H1 (cell line): Measurements from ENCODE around the gene SLC6A6. TPM values are rescaled to one million over a fixed set of nuclear protein-coding genes. Genes with fewer than 3 reads are reported as not detected.

Experiments used
- CTCF ChIA-PET: fragments of 300-600 bp; sonication (Branson Sonifier 250); formaldehyde crosslinking; loops from one replicate; lab custom pipeline; 2021; ENCODE audit not compliant: partially characterized antibody; lab: Charles Lee
- POLR2A ChIA-PET: fragments of 300-600 bp; sonication (Branson Sonifier 250); formaldehyde crosslinking; loops from one replicate; lab custom pipeline; 2021; ENCODE audit warnings: inconsistent platforms; ENCODE audit not compliant: partially characterized antibody; lab: Charles Lee
- DNase-seq, 2 experiments: peaks; one replicate each; pipeline versions ENCODE4 v3.0.0 to v3.0.0-alpha.2; 2010 to 2022; ENCODE audit warnings: low spot score in 2 of 2, low read depth in 1 of 2, mixed read lengths in 1 of 2
- FAIRE-seq: peaks from 2 replicates; lab custom pipeline; 2011; peaks lifted over from hg19 to GRCh38; lab: Jason Lieb, UNC
- H2AFZ ChIP-seq: 2 replicates; pipeline ENCODE4 v1.8.1; 2012; ENCODE audit warnings: low read length, inconsistent platforms
- H2AK5ac ChIP-seq: 2 replicates; pipeline ENCODE4 v1.6.1; 2013; ENCODE audit warnings: low read depth, low read length
- H2BK120ac ChIP-seq: replicated peaks from 2 replicates; pipeline ENCODE3; 2013; ENCODE audit warnings: low read depth, low read length, inconsistent platforms
- H2BK12ac ChIP-seq: 2 replicates; pipeline ENCODE4 v1.6.1; 2013; ENCODE audit warnings: low read depth, low read length
- H2BK15ac ChIP-seq: 2 replicates; pipeline ENCODE4 v1.6.1; 2013; ENCODE audit warnings: low read length
- H2BK20ac ChIP-seq: 2 replicates; pipeline ENCODE4 v1.6.1; 2013; ENCODE audit warnings: low read length
- H2BK5ac ChIP-seq: 2 replicates; pipeline ENCODE4 v1.6.1; 2013; ENCODE audit warnings: low read depth, low read length
- H3K14ac ChIP-seq: 2 replicates; pipeline ENCODE4 v1.6.1; 2013; ENCODE audit warnings: inconsistent platforms; ENCODE audit not compliant: insufficient read length
- H3K18ac ChIP-seq: 2 replicates; pipeline ENCODE4 v1.6.1; 2013; ENCODE audit warnings: low read length; ENCODE audit errors: extremely low read depth
- H3K23ac ChIP-seq: 2 replicates; pipeline ENCODE4 v1.6.1; 2013; ENCODE audit warnings: inconsistent platforms; ENCODE audit not compliant: insufficient read length
- H3K23me2 ChIP-seq: 2 replicates; pipeline ENCODE4 v1.6.1; 2013; ENCODE audit warnings: low read depth, low read length
- H3K27ac ChIP-seq: 2 replicates; pipeline ENCODE4 v1.6.1; 2011; ENCODE audit warnings: low read depth, low read length, inconsistent platforms
- H3K27me3 ChIP-seq, 4 experiments: replicated peaks in 1 of 4; 1 replicate in 1 of 4; 2 replicates in 3 of 4; pipeline versions ENCODE4 v1.6.1 to v1.8.1; 2011 to 2013; ENCODE audit warnings: low read length in 3 of 4, mild to moderate bottlenecking in 3 of 4, inconsistent platforms in 2 of 4, mixed read lengths in 2 of 4, moderate library complexity in 1 of 4; ENCODE audit not compliant: control insufficient read depth in 3 of 4, insufficient read depth in 3 of 4; ENCODE audit errors: extremely low read depth in 1 of 4
- H3K36me3 ChIP-seq, 4 experiments: 2 replicates each; pipeline versions ENCODE4 v1.6.1 to v1.8.1; 2011 to 2013; ENCODE audit warnings: mild to moderate bottlenecking in 4 of 4, low read length in 3 of 4, moderate library complexity in 2 of 4, control low read depth in 1 of 4, inconsistent platforms in 1 of 4; ENCODE audit not compliant: insufficient read depth in 4 of 4, control insufficient read depth in 2 of 4
- H3K4ac ChIP-seq: replicated peaks from 2 replicates; pipeline ENCODE3; 2013; ENCODE audit warnings: low read length, low read depth, mixed read lengths, inconsistent platforms; ENCODE audit not compliant: insufficient read length
- H3K4me1 ChIP-seq, 4 experiments: replicated peaks in 1 of 4; 1 replicate in 1 of 4; 2 replicates in 3 of 4; pipeline versions ENCODE4 v1.6.1 to v1.8.1; 2011 to 2013; ENCODE audit warnings: low read length in 3 of 4, inconsistent platforms in 2 of 4, mixed read lengths in 1 of 4; ENCODE audit not compliant: insufficient read depth in 4 of 4, control insufficient read depth in 3 of 4
- H3K4me2 ChIP-seq, 2 experiments: 2 replicates each; pipeline versions ENCODE4 v1.6.1 to v1.8.1; 2011 to 2013; ENCODE audit warnings: low read depth in 2 of 2, low read length in 2 of 2, control low read depth in 1 of 2, inconsistent platforms in 1 of 2, mild to moderate bottlenecking in 1 of 2; ENCODE audit not compliant: insufficient read depth in 1 of 2
- H3K4me3 ChIP-seq, 4 experiments: fragments of 200-600, 300-600 bp in 1 of 4; sonication (generic), shearing (Covaris generic), sonication (Bioruptor Twin) in 1 of 4; 2 replicates each; pipeline versions ENCODE4 v1.5.1 to v1.8.1; 2011 to 2016; ENCODE audit warnings: low read length in 4 of 4, low read depth in 3 of 4, control low read depth in 2 of 4, inconsistent platforms in 2 of 4, mild to moderate bottlenecking in 2 of 4, mixed read lengths in 1 of 4, moderate library complexity in 1 of 4; ENCODE audit not compliant: insufficient read depth in 2 of 4; ENCODE audit errors: extremely low read depth in 1 of 4
- H3K56ac ChIP-seq: replicated peaks from 2 replicates; pipeline ENCODE3; 2013; ENCODE audit warnings: low read depth, mild to moderate bottlenecking, mixed read lengths, low read length, inconsistent platforms; ENCODE audit not compliant: insufficient read length
- H3K79me1 ChIP-seq: 2 replicates; pipeline ENCODE4 v1.6.1; 2013; ENCODE audit warnings: low read depth, low read length, control low read depth
- H3K79me2 ChIP-seq, 2 experiments: 2 replicates each; pipeline versions ENCODE4 v1.6.1 to v1.8.1; 2012 to 2013; ENCODE audit warnings: low read length in 2 of 2, mild to moderate bottlenecking in 2 of 2, inconsistent platforms in 1 of 2; ENCODE audit not compliant: insufficient read depth in 2 of 2, control insufficient read depth in 1 of 2
- H3K9ac ChIP-seq, 4 experiments: replicated peaks in 1 of 4; 1 replicate in 1 of 4; 2 replicates in 3 of 4; pipeline versions ENCODE4 v1.6.1 to v1.8.1; 2011 to 2013; ENCODE audit warnings: low read depth in 3 of 4, low read length in 3 of 4, control low read depth in 2 of 4, mild to moderate bottlenecking in 2 of 4, moderate library complexity in 2 of 4, inconsistent platforms in 1 of 4; ENCODE audit errors: extremely low read depth in 1 of 4
- H3K9me3 ChIP-seq, 2 experiments: 2 replicates each; pipeline versions ENCODE4 v1.6.1 to v1.8.1; 2012 to 2013; ENCODE audit warnings: mild to moderate bottlenecking in 2 of 2, moderate library complexity in 2 of 2, control low read depth in 1 of 2, inconsistent platforms in 1 of 2, low read depth in 1 of 2, low read length in 1 of 2, mixed read lengths in 1 of 2; ENCODE audit not compliant: insufficient read depth in 2 of 2
- H4K20me1 ChIP-seq, 2 experiments: replicated peaks in 1 of 2; 2 replicates each; pipeline versions ENCODE3 to v1.8.1; 2011 to 2013; ENCODE audit warnings: inconsistent platforms in 2 of 2, low read length in 2 of 2, mild to moderate bottlenecking in 1 of 2; ENCODE audit not compliant: insufficient read depth in 2 of 2, control insufficient read depth in 1 of 2
- H4K5ac ChIP-seq: 2 replicates; pipeline ENCODE4 v1.6.1; 2013; ENCODE audit warnings: low read length, low read depth, mixed read lengths, inconsistent platforms; ENCODE audit not compliant: insufficient read length
- H4K8ac ChIP-seq: 2 replicates; pipeline ENCODE4 v1.8.0; 2013; ENCODE audit warnings: mild to moderate bottlenecking, moderate library complexity, low read length, inconsistent platforms; ENCODE audit not compliant: insufficient read depth; ENCODE audit errors: extremely low read depth
- H4K91ac ChIP-seq: replicated peaks from 2 replicates; pipeline ENCODE3; 2013; ENCODE audit warnings: low read length, mixed read lengths, inconsistent platforms; ENCODE audit not compliant: insufficient read length
- CTCF ChIP-seq, 3 experiments: IDR thresholded peaks; 1 replicate in 2 of 3; 2 replicates in 1 of 3; pipeline versions ENCODE4 v1.5.1 to v1.6.1; 2011; ENCODE audit warnings: low read length in 3 of 3, mild to moderate bottlenecking in 3 of 3, inconsistent platforms in 2 of 3, low read depth in 1 of 3, moderate library complexity in 1 of 3; ENCODE audit not compliant: insufficient read depth in 1 of 3; ENCODE audit errors: control extremely low read depth in 1 of 3
- EP300 ChIP-seq, 2 experiments: IDR thresholded peaks; 1 replicate in 1 of 2; 2 replicates in 1 of 2; pipeline ENCODE4 v1.6.1; 2011 to 2012; ENCODE audit warnings: low read depth in 2 of 2, low read length in 2 of 2, mild to moderate bottlenecking in 2 of 2, borderline replicate concordance in 1 of 2, inconsistent platforms in 1 of 2, moderate library complexity in 1 of 2
- JUND ChIP-seq: IDR thresholded peaks from 2 replicates; pipeline ENCODE4 v1.6.1; 2011; ENCODE audit warnings: mild to moderate bottlenecking, improper control_type of control experiment, low read length
- KDM4A ChIP-seq: IDR thresholded peaks from one replicate; pipeline ENCODE4 v1.7.1; 2012; ENCODE audit warnings: low read depth, mild to moderate bottlenecking, moderate library complexity, low read length, inconsistent platforms; ENCODE audit not compliant: severe bottlenecking
- NRF1 ChIP-seq: IDR thresholded peaks from 2 replicates; pipeline ENCODE4 v1.6.1; 2011; ENCODE audit warnings: mild to moderate bottlenecking, low read depth, low read length, improper control_type of control experiment
- RAD21 ChIP-seq, 2 experiments: IDR thresholded peaks in 1 of 2; conservative IDR thresholded peaks in 1 of 2; 2 replicates each; pipeline ENCODE4 v1.6.1; 2011; ENCODE audit warnings: low read depth in 2 of 2, low read length in 2 of 2, improper control_type of control experiment in 1 of 2, inconsistent platforms in 1 of 2, mild to moderate bottlenecking in 1 of 2, moderate library complexity in 1 of 2
- SAP30 ChIP-seq: fragments of 300-600 bp; sonication (generic); IDR thresholded peaks from 2 replicates; pipeline ENCODE4 v1.7.1; 2012; ENCODE audit warnings: low read length, moderate library complexity, mild to moderate bottlenecking, inconsistent platforms; ENCODE audit not compliant: insufficient read depth, insufficient replicate concordance
- SIRT6 ChIP-seq: IDR thresholded peaks from one replicate; pipeline ENCODE4 v1.7.1; 2012; ENCODE audit warnings: low read length, inconsistent platforms
- SIX5 ChIP-seq: IDR thresholded peaks from 2 replicates; pipeline ENCODE4 v1.6.1; 2011; ENCODE audit warnings: mild to moderate bottlenecking, low read depth, low read length
- WGBS, 2 experiments: shearing (Covaris generic) in 1 of 2; methylation state at CpG; one replicate each; pipeline versions ENCODE4 v1.1.6 to v1.1.7; 2013 to 2015; ENCODE audit warnings: low lambda C conversion rate in 2 of 2, mixed read lengths in 2 of 2, inconsistent platforms in 1 of 2, low coverage in 1 of 2, missing lambda C conversion rate in 1 of 2; ENCODE audit not compliant: insufficient replicate concordance in 2 of 2, insufficient coverage in 1 of 2, insufficient read length in 1 of 2; ENCODE audit errors: extremely low coverage in 1 of 2, missing lambda C conversion rate in 1 of 2; 5-methylcytosine and 5-hydroxymethylcytosine counted together
- polyA plus RNA-seq, 7 experiments: library from polyadenylated mRNA; depleted of rRNA in 3 of 7; stranded (reverse) in 5 of 7; unstranded in 2 of 7; fragments of >200 nt in 5 of 7; fragments of 200-250 nt in 2 of 7; gene quantifications; 1 replicate in 5 of 7; 2 replicates in 1 of 7; 4 replicates in 1 of 7; pipeline versions ENCODE4 v1.2.1 to v1.2.3, GENCODE V29; 2011 to 2013; ENCODE audit warnings: missing spikeins in 2 of 7, mixed read lengths in 2 of 7
- total RNA-seq: library from RNA; stranded (reverse); fragmentation: NEBNext Ultra II Directional; extraction: Animal tissue kit (Norgen Biotek cat#: 25700); gene quantifications from 2 replicates; pipeline ENCODE4 v1.2.1, GENCODE V29; 2021

SLC6A6 gene
- total and polyA plus RNA-seq, 2 of the 8 experiments (the other 6 are each of a cell fraction or from before 2014, with no cell fraction given), result 66.2 to 144 TPM

GRCh38 chr3:14520149-14520548 is 117.7 kb downstream of the SLC6A6 start:
- Histone ChIP-seq H4K5ac (no peak overlapping the region), H3K23ac (no peak overlapping the region), H3K9ac (no peak overlapping the region), H4K8ac (no peak overlapping the region; the same call in 1 of the 2 replicates), H2AFZ (no peak overlapping the region), H4K20me1 (no peaks in the 10 kb centered on the region), H4K91ac (peak overlapping the region; percentile 41), H3K79me1 (no peaks in the 10 kb centered on the region), H3K27ac (no peak overlapping the region), H2AK5ac (no peak overlapping the region), H3K4me2 (no peak overlapping the region), H2BK5ac (no peak overlapping the region), H2BK12ac (no peak overlapping the region), H3K4ac (no peak overlapping the region), H3K9me3 (no peaks in the 10 kb centered on the region), H3K23me2 (no peaks in the 10 kb centered on the region), H3K4me1 (peaks cover 0 to 7% (median 3%) of the 10 kb centered on the region in 4 experiments; a peak in 5 of 7 replicates), H3K14ac (no peak overlapping the region), H2BK120ac (no peak overlapping the region), H2BK15ac (0 out of 2 replicates have a peak overlapping the region, but pooled peaks have one; percentile 53), H2BK20ac (no peak overlapping the region), H3K36me3 (no peaks in the 10 kb centered on the region), H3K56ac (no peak overlapping the region), H3K18ac (no peak overlapping the region), H3K27me3 (no peaks in the 10 kb centered on the region), H3K4me3 (no peak overlapping the region), H3K79me2 (no peaks in the 10 kb centered on the region)
- DNase-seq, result no peak
- 89% methylated on average over 15 of the region's 15 CpGs; no CpG with 5 or more reads in 1 of the 2 experiments for WGBS, 2 experiments
- ChIA-PET POLR2A (interaction anchor here (0.7 kb wide), 1 partner anchor 12 kb away, joined by 3 read pairs; no protein-coding TSS in a partner anchor), CTCF (interaction anchor here (1.0 to 9.5 kb wide), 13 partner anchors 10 to 401 kb away, joined by 3 to 103 read pairs (median 5); partner anchors contain the start of gene GRIP2)
- FAIRE-seq, result no peak
- TF ChIP-seq JUND (no peak), SAP30 (no peak), KDM4A (no peak), SIRT6 (no peak), EP300 (IDR thresholded peaks at IDR 0.05; ENCODE audit: borderline replicate concordance in 1 of 2, low read depth in 2 of 2, low read length in 2 of 2) (no peak), NRF1 (no peak), CTCF (IDR thresholded peaks at IDR 0.05; ENCODE audit: control extremely low read depth in 1 of 3, insufficient read depth in 1 of 3, low read depth in 1 of 3, low read length in 3 of 3) (peak in 2 of 3 experiments; percentile 16 to 33; a peak in 2 of 4 replicates), RAD21 (IDR thresholded peaks at IDR 0.05 in 1 of 2, conservative IDR thresholded peaks at IDR 0.05 in 1 of 2; ENCODE audit: low read depth in 2 of 2, low read length in 2 of 2) (peak in 1 of 2 experiments; percentile 22; a peak in 1 of 4 replicates), SIX5 (no peak)
